GM13976 (cell line): Measurements from ENCODE around the gene KLHDC7B.

Experiments
- DNase-seq: peaks from one replicate; pipeline ENCODE4 v3.0.0; 2012; ENCODE audit warnings: low spot score
- CTCF ChIP-seq: IDR thresholded peaks from 2 replicates; pipeline ENCODE4 v1.5.1; 2012; ENCODE audit warnings: borderline replicate concordance, mild to moderate bottlenecking; ENCODE audit not compliant: insufficient read depth; ENCODE audit errors: extremely low read depth, missing control alignments, control extremely low read depth
- in situ Hi-C: fragments of 300-500 bp; cut with MboI; formaldehyde crosslinking; loops from one replicate; pipeline ENCODE4 v1.12.0; 2022; ENCODE audit warnings: low sequenced_read_pairs, mixed read lengths, inconsistent platforms; ENCODE audit not compliant: unreplicated experiment

The KLHDC7B gene

DNA sequence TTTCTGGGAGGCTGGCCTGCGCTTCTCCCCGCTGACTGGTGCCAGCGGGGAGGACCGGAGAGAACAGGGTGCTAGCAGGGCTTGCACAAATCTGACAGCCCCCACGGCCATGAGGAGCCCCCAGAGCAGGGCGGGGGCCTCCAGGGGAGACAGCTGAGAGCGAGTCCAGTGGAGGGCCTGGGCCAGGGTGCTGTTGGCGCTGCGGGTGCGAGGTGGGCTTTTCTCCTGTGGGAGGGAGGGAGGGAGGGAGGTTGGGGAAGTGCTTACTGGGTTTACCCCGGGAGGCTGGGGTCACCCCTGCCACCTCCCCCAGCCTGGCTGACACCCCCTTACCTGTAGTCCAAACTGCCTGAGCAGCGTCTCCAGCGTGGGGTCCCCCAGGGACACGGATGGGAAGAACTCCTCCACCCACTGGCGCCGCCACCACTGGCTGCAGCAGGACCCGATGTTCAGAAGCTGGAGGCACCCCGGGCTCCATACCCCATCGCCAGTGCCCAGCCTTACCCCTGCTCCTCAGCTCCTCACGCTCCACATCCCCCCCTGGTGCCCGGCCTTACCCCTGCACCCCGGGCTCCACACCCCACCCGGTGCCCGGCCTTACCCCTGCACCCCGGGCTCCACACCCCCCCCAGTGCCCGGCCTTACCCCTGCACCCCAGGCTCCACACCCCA, 42.1 kb upstream of the KLHDC7B start:
- no peak for TF ChIP-seq CTCF
- no peak for DNase-seq
- in situ Hi-C loops = no loop called here

DNA sequence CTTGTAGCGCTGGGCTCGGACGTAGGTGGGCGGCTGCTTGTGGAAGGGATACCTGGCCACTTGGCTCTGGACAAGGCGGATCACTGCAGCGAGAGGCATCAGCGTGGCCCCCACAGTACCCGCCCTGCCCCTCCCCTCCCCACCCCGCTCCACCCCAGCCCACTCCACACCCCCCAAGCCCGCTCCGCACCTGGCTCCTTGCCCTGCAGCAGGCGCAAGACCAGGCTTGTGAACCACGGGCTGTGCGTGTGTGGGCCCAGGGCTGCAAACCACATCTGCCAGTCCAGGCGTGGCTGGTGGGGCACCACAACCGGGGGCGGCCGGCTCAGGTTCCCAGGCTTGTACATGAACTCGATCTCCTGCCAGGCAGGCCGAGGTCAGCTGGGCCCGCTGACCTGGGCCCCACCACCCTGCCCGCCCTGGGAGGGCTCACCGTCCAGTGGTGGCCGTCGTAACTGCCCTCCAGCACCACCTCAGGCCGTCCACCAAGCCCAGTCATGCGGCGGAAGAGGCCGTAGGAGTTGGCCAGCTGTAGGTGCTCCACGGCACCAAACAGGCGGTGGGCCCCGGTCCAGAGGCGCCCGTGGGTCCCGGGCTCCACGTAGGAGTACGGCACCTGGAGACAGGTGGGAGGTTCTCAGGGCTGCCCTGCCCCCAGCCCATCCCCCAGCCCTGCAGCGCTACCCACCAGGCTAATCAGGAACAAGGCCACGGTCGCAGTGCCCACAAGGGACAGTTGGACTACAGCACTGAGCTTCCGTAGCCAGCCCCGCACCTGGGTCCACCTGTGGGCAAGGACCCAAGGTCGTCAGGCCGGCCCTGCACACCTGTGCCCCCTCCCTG, 41.1 kb upstream of the KLHDC7B start:
- in situ Hi-C loops = no loop called here
- TF ChIP-seq CTCF = no peak
- DNase-seq = no peak

DNA sequence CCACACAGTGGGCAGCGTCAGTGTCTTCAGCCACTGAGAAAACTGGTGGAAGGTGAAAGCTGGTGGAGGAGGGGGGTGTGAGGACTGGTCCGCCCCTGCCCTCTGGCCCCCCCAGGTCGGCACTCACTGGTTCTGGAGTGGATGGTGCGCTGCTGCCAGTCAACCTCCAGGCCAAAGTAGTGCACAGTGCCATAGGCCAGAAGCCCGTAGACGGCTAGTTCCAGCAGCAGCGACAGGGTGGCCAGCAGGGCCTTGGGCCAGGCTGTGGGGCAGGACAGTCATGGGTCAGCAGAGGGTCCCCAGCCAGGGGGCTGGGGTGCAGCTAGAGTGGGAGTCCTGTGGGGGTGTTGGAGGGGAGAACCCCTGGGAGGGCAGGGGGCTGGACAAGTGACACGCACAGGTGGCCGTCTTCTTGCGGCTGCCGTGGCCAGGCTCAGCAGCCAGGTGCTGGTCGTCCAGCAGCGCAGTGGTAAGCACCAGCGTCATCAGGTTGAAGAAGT, 40.4 kb upstream of the KLHDC7B start:
- in situ Hi-C loops = no loop called here
- no peak for TF ChIP-seq CTCF
- DNase-seq = no peak

DNA sequence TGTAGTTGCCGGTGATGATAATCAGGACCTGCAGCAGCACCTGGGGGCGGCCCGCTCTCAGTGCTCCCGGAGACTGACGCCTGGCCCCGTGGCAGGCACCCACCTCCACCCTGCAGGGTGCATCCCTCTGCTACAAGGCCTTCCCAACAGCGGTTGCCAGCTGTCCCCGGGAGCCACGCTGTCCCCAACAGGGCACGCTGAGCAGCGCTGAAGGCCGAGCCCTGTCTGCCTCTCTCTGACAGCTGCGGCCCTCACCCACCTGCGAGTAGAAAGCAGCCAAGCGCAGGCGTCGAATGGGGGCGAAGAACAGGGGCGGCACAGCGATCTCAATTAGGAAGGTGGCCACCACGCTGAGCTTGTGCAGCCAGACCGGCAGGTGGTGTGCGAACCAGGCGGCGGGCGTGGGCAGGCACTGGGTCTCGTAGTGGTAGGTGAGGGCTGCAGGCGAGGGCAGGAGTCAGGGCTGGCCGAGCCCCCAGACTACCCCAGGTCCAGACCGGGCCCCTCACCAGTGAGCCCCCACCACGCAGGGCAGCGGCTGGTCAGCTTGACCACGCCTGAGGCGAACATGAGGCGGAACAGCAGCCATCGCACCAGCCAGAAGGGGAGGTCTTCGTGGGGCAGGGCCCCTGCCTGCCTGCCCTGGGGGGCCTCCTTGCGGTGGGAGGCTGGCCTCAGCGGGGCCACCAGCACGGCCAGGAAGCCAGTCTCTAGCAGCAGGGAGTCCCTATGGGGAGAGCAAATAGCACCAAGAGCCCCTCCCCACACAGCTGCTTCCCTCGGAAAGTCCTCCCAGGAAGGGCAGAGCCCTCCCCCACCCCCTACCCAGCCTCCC, 39.7 kb upstream of the KLHDC7B start:
- in situ Hi-C loops = no loop called here
- no peak for DNase-seq
- no peak for TF ChIP-seq CTCF

DNA sequence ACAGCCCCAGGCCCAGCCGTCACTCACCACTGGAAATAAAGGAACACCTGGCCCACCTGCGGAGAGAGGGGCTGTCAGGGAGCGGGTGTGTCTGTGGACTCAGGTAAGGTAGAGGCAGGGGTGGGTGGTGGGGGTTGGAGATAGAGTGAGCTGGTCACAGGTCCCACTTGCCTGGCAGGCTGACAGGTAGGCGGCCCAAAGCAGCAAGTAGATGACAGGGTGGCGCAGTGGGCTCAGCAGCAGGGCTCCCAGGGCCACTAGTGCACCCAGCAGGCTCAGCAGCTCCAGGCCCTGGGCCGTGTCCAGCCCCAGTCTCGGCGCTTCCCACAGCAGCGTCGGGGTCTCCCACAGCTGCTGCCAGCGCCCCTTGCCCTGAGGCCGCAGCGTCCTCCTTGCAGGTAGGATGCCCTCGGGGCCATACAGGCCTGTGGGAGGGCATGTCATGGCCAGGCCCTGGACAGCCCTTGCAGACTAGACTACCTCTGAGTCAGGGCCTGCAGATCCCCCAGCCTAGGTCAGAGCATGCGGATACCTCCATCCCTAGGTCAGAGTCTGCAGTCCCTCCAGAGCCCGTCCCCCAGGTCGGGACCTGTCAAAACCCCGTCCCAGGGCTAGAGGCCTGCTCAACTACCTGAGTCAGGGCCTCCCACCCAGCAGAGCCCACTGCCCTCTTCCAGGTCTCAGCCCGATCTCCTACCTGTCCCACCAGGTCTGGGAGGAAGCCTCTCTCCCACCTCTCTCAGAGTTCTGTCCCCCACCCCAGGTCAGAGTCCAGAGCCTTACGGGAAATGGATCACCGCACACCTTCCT, 38.9 kb upstream of the KLHDC7B start:
- no peak for DNase-seq
- TF ChIP-seq CTCF = no peak
- in situ Hi-C loops = no loop called here
